ENCODE measurements around the gene EGFR.
"Not testable (repeated sequence)": the region's sequence is repeated elsewhere in the genome, so short reads cannot be mapped to it uniquely, and the experiment has no call there.

EGFR gene

DNA sequence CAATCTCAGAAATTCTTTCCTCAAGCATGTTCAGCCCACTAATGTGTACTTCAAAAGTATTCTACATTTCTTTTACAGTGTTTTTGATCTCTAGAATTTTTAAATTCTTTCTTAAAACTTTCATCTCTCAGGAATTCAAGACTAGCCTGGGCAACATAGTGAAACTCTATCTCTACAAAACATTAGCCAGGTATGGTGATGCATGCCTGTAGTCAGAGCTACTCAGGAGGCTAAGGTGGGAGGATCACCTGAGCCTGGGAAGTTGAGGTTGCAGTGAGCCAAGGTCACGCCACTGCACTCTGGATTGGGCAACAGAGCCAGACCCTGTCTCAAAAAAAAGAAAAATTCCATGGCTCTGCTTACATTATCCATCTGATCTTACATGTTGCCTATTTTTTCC is 5.0 kb upstream of the EGFR start:
- DNase-seq = no peak

DNA sequence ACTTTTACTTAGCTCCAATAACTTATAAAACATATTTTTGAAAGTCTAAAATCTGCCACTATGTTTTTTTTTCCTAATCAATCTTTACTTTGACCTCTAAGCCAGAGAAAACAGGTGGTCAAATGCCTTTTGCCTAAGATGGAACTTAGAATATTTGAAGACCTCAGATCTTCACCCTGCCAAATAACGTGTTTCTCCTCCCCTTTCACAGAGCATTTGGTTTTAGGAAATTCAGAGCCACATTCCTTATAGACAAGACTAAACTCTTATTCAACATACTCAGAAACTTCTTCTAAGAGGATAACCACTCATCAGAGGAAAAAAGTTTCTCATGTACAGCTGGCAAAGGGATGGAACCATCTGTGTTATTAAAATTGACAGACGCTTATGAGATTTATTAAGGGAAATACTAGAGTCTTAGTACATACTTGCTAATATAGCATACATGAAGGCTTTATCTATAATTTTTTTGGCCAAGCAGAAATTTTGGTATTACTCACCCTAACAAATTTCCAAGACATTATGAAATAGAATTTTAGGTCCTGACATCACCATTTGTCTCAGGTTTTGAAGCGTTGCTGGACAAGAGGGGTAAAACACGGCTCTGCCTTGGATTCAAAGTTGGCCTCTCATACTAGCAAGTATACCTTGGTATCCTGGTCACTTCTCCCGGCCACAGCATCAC is 2.6 kb upstream of the EGFR start:
- DNase-seq = no peak

DNA sequence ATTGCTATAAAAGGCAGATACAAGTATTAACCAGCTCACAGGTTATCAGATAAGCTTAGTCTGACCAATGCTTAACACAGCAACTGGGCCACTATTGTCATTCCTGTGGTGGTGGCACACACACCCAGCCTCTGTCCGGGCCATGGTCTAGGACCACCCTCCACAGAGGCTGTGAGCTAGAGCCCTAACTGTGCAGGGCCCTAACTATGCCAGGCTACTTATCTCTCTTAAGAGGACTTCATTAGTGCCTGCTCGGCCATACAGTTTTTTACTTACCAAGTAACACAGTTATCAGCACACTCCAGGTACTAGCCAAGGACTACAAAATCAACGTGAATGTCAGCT is 2.1 kb upstream of the EGFR start:
- no peak for DNase-seq

DNA sequence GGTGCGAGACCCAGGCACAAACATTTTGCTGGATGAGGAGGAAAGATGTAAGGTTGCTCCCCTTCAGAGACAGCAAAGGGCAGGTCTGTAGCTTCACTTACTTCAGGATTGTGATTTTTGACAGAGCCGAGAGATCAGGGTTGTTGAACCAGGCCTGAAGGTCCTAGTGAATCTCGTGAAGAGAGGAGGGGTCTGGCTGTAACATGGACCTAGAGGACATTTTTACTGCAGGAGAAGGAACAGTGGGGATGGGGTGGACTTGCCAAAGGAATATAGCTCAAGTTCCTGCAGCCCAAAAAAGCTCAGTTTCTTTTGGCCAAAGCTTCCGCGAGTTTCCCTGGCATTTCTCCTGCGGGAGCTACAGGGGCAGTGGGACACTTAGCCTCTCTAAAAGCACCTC is 976 bp upstream of the EGFR start:
- DNase-seq = no peak

DNA sequence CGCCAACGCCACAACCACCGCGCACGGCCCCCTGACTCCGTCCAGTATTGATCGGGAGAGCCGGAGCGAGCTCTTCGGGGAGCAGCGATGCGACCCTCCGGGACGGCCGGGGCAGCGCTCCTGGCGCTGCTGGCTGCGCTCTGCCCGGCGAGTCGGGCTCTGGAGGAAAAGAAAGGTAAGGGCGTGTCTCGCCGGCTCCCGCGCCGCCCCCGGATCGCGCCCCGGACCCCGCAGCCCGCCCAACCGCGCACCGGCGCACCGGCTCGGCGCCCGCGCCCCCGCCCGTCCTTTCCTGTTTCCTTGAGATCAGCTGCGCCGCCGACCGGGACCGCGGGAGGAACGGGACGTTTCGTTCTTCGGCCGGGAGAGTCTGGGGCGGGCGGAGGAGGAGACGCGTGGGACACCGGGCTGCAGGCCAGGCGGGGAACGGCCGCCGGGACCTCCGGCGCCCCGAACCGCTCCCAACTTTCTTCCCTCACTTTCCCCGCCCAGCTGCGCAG is 424 bp downstream of the EGFR start:
- no peak for DNase-seq

DNA sequence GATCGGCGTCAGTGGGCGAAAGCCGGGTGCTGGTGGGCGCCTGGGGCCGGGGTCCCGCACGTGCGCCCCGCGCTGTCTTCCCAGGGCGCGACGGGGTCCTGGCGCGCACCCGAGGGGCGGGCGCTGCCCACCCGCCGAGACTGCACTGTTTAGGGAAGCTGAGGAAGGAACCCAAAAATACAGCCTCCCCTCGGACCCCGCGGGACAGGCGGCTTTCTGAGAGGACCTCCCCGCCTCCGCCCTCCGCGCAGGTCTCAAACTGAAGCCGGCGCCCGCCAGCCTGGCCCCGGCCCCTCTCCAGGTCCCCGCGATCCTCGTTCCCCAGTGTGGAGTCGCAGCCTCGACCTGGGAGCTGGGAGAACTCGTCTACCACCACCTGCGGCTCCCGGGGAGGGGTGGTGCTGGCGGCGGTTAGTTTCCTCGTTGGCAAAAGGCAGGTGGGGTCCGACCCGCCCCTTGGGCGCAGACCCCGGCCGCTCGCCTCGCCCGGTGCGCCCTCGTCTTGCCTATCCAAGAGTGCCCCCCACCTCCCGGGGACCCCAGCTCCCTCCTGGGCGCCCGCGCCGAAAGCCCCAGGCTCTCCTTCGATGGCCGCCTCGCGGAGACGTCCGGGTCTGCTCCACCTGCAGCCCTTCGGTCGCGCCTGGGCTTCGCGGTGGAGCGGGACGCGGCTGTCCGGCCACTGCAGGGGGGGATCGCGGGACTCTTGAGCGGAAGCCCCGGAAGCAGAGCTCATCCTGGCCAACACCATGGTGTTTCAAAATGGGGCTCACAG is 1.1 kb downstream of the EGFR start:
- DNase-seq = no peak

DNA sequence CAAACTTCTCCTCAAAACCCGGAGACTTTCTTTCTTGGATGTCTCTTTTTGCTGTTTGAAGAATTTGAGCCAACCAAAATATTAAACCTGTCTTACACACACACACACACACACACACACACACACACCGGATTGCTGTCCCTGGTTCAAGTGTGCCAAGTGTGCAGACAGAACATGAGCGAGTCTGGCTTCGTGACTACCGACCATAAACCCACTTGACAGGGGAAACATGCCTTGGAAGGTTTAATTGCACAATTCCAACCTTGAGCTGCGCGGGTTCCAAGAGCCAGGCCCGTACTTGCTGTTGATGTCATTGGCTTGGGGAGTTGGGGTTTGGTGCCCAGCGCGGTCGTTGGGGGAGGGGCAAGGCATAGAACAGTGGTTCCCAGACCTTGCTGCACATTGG is 1.7 kb downstream of the EGFR start:
- DNase-seq = no peak

DNA sequence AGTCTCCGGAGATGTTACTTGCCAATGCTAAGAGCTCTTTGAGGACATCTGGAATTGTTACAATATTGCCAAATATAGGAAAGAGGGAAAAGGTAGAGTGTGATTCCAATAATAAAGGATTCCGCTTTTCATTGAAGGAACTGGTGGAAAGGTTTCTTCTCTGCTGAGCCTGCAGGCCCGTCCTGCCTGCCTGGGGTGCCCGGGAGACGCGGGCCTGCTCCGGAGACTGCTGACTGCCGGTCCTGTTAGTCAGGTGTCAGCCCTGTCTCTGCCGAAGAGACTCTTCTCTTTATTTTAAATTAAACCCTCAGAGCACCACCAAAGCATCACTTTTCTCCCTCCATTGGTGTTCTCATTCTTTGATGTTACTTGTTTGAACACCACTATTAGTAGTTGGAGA is 2.2 kb downstream of the EGFR start:
- no peak for DNase-seq

DNA sequence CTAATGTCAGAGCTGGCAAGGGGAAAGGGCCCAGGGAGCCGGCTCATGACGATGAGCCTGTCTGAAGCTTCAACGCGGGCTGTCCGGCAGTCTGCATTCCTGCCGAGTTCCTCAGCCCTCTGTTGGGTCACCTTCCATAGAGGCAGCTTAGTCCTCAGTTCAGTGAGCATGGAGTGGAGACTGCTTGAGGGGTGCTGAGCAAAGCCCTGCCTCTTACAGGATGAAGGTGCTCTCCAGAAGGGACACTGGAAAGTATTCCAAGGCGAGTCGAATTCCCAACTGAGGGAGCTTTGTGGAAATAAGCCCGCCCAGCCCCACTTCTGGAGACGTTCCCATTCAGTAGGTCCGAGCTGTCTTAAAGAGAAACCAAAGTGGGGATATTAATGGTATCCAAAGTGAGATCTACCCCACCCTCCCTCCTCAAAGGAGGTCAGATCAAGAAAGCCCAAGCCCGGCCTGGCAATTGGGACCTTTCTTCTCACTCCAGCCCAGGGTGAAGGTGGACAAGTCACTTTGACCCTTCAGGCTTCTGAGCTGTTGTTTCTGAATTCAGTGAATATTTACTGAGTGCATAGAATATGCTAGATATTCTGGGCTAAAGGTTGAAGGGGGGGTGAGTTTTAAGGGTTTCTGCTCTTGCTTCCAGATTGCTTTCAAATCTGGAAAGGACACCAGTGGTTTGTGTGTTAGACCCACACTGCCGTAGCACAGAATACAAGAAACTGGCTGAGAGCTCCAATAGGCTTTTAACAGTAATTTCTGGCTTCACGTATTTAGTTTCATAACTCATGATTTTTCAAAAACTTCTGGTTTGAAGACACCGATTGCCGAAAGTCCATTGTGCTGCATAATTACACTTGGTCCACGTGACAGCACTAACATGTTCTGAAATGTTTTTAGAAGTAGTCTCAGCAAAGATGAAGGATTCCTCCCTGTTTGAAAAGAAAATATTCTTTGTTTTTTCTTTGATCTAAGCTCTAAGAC is 3.5 kb downstream of the EGFR start:
- no peak for DNase-seq

DNA sequence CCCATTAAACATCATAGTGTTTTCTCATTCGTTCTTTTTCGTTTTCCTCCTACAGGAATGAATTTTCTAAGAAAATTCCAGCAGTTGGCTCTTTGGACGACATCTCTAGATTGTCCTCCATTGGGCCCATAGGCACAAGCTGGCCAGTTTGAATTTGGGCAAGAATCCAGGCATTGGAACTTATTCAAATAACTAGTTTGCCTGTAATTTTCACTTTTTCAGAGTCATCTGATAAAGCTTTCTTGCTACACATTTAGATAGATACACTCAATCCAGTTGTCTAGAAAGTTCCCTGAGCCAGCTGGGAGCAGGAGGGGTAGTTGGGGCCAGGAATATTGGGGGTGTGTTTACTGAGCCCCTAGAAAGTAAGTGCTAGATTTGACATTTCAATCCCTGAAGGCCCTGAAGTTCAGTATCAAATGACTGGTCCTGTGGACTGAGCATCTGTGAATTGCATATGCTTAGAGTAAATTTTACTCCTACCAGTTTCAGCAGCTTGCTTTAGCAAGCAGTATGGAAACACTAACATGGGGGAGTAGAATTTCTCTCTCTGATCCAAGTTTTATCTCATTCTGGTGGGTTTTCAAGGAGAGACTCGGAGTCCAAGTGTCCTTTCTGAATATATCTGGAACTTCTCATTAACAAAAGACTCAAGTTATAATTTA is 5.2 kb downstream of the EGFR start:
- no peak for DNase-seq

DNA sequence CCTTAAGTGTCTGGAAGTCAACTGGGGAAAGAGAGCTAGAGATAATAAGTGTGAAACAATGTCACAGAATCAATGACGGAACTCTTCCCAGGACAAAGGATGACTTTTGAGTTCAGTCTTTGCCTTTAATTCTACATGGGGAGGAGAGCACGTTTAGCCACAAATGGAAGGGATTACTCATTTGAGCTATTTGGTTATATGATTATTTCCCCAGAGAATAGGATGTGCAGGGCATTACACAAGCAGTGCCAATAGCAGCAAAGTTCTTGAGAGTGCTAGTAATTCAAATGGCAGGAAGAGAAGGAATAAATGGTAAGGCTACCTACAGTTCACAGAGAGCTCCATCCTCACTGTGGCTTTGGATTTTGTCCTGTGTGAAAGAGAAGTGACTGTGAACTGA is 6.0 kb downstream of the EGFR start:
- no peak for DNase-seq

DNA sequence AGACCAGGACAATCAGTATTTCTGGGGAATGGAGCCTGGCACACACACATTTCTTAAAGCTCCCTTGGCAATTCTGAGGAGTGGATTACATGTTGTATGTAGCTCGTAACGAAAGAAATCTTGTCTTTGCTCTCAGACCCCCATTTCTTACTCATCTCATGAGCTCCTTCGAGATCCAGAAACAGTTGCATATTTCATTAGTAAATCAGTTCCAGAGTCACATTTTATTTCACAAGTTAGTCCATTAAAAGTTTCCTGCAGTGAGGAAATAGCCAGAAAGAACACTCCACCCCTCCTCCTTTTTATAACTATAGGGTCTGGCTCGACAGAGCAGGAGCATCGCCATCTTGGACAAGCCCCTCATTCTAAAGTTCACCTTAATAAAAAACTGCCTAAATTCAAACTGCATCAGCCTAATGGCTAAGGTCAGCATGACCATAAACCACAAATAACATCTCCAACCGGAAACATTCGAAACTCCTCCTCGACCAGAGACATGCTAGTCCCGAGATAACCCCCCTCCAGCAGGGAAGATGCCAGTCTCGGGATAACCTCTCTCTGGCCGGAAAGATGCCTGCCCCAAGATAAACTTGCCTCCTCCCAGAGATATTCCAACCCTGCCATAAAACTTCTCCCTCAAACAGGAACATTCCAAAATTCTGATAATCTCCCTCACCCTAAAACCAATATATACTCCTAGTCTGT is 7.4 kb downstream of the EGFR start:
- DNase-seq = no peak

DNA sequence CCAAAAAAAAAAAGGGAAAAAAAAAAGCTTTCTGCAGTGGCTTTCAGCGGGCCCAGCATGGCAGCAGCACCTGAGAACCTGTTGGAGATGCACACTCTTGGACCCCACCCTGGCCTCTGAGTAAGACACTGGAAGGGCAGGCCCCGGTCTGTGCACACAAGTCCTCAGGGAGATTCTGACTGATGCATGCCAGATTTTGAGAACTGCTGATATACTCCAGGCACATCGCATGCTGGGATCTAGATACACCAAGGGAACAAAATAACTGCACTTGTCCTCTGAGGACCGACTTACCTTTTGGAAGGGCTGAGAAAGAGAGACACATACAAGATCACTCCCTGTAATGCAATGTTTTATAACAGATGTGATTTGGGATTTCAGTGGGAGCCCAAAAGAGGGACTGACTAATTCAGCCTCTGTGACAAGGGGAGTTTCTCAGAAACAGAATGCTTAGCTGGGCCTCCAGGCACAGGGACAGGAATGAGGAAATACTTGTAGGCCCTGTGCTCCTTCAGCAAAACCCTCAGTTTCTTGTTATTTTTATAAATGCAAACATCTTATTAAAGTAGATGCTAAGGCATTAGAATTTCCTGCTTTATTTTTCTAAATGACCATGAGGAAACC is 8.2 kb downstream of the EGFR start:
- DNase-seq = no peak

DNA sequence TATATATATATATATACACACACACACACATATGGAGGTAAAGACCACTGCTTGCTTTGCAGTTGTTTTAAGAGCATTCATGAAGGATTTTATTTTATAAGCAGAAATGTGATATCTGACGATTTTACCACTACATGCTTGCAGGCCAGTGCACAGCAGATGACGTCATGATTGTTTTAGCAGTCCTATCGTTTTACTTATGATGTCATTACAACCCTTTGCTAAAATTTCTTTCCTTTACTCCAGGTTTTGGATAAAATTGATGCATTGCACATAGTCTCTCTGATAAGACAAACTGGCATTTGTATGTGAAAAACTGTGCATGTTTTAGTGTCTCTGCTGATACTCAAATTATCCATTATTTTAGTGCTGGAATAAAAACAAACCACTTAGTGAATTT is 9.2 kb downstream of the EGFR start:
- no peak for DNase-seq

DNA sequence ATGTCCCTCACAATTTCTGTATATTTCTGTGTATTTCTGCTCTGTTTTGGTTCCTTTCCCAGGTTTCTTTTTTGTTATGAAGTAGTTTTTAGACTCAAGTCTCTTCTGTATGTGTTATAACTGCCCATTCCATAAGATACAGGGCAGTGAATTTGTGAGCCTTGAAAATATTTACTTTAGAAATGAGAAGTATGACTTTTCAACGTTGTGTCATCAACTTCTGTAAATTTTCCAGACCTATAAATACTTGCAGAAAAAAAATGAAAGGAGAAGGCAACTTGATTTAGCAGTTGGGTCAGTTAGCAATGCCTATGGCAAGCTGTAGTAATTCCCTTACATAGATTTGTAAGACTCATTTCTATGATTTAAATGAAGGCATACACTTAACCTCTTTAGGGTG is 11.5 kb downstream of the EGFR start:
- no peak for DNase-seq

DNA sequence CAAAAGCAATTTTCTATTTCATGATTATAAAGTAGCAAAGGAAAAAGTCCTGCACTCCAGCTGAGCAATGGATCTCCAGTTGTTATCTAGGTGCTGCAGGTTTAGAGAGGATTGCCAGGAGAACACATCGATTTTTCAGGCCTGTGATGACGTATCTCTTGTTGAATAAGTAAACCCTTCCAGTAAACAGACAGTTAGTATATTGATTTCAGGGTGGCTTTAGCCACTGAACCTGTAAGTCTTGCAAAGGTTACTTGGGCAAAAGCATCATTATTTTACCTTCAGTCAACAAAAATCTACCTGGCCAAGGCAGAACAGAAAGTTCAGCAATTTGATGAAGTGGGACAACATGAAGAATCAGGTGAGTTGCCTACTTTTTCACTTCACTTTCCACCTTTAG is 12.3 kb downstream of the EGFR start:
- DNase-seq = no peak

DNA sequence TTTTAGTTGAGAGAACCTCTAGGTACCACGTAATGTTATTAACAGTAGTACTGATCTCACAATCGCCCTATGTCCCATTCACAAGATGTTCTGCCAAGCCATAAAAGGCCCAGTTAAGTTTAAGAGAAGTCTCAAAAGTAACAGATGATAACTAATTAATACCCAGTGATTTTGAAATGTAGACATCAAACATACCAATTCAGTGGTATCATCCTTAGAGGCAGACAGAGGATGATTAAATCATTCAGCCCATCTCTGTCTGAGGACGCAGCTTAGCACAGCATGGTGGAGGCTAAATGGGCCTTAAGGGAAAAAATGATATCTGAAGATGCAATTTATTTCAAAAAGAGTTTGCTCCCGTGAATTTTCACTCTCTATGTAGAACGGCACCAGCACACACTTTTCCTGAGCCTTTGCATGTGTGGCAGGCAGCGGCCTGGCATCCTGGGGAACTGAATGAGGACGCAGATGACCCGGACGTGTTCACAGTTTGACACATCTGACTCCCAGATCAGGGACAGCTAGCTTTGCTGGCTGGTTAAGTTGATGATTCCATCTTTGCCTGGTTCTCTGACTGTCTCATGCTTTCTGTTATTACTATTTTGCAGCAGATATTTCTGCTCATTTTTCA is 13.4 kb downstream of the EGFR start:
- no peak for DNase-seq

DNA sequence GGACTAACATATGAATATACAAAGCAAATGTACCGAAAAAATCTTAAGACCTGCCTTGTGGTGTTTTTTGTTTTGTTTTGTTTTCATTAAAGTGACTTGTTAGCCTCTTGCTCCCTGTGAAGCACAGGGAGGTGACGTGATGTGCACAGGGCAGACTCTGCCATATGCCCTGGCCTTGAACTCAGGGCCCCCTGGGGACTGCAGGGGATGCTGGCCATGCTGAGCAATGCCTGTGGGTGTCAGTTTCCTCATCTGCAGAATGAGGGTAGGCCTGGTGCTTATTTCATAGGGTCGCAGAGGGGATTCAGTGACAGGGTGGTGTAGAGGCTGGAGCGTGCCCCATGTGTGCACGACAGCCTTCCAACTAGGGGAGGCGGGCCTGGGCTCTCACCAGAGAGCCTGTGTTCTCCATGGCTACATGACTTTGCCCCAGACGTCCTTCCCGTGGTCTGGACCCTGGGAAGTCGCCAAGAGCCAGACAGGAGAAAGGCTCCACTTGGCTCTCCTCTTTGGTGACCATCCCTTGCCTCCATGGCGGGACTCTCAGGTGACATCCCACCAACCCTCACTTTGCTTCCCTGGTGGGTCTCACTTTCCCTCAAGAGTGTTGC is 14.5 kb downstream of the EGFR start:
- DNase-seq = no peak

DNA sequence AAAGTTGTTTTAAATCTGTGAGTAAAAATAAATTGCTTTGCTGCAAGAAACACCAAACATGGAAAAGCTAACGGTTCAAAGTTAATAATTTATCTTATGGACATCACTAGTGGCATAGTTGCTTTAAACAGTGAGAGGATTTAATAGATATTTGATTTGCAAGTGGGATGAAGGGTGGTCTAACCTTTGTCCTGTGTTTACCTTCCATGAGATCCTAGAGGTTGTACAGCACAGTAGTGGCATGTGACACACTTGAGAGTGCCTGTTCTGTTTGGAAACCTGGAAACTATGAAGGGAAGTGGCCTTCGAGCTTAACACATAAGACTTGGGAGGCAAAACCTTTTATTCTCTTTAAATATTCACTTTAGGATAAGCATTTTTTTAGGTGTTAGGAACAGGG is 16.0 kb downstream of the EGFR start:
- no peak for DNase-seq

DNA sequence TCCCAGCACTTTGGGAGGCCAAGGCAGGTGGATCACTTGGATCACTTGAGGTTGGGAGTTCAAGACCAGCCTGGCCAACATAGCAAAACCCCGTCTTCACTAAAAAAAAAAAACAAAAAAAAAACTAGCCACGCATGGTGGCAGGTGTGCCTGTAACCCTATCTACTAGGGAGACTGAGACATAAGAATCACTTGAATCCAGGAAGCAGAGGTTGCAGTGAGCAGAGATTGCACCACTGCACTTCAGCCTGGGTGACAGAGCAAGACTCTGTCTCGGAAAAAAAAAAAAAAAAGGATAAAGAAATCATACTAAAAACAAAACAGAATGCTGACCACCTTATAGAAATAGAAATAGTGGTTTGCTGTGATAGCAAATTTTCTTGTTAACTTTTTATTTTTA is 16.6 kb downstream of the EGFR start:
- not testable (repeated sequence) for DNase-seq
